Thyroid gland (tissue), 4 donors: ENCODE results near the gene PPP4R1.

Experiments used
- POLR2A ChIP-seq, 2 donors: fragments of 450-650 bp; IDR thresholded peaks; one replicate each; pipeline ENCODE4 v1.6.1; 2017; ENCODE audit warnings: antibody characterized with exemption in 2 of 2, mild to moderate bottlenecking in 2 of 2, moderate library complexity in 1 of 2
- TF ChIP-seq, protein P1 (sequence below), 6 experiments: fragments of 200-600 bp in 3 of 6; fragments of 450-650 bp in 3 of 6; sonication (generic) in 3 of 6; IDR thresholded peaks; one replicate each; pipeline ENCODE4 v1.5.1; 2016 to 2019; ENCODE audit warnings: antibody characterized with exemption in 6 of 6, mild to moderate bottlenecking in 2 of 6, inconsistent platforms in 1 of 6, moderate library complexity in 1 of 6

- TF ChIP-seq POLR2A (IDR thresholded peaks at IDR 0.05), result no peak
- TF ChIP-seq, protein P1, sequence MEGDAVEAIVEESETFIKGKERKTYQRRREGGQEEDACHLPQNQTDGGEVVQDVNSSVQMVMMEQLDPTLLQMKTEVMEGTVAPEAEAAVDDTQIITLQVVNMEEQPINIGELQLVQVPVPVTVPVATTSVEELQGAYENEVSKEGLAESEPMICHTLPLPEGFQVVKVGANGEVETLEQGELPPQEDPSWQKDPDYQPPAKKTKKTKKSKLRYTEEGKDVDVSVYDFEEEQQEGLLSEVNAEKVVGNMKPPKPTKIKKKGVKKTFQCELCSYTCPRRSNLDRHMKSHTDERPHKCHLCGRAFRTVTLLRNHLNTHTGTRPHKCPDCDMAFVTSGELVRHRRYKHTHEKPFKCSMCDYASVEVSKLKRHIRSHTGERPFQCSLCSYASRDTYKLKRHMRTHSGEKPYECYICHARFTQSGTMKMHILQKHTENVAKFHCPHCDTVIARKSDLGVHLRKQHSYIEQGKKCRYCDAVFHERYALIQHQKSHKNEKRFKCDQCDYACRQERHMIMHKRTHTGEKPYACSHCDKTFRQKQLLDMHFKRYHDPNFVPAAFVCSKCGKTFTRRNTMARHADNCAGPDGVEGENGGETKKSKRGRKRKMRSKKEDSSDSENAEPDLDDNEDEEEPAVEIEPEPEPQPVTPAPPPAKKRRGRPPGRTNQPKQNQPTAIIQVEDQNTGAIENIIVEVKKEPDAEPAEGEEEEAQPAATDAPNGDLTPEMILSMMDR (IDR thresholded peaks at IDR 0.05), result no peak
Observed at GRCh38 chr18:9517869-9518268, 96.5 kb downstream of the PPP4R1 start.
